Measurements from ENCODE around the gene BYSL.

BYSL gene, protein sequence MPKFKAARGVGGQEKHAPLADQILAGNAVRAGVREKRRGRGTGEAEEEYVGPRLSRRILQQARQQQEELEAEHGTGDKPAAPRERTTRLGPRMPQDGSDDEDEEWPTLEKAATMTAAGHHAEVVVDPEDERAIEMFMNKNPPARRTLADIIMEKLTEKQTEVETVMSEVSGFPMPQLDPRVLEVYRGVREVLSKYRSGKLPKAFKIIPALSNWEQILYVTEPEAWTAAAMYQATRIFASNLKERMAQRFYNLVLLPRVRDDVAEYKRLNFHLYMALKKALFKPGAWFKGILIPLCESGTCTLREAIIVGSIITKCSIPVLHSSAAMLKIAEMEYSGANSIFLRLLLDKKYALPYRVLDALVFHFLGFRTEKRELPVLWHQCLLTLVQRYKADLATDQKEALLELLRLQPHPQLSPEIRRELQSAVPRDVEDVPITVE

DNA sequence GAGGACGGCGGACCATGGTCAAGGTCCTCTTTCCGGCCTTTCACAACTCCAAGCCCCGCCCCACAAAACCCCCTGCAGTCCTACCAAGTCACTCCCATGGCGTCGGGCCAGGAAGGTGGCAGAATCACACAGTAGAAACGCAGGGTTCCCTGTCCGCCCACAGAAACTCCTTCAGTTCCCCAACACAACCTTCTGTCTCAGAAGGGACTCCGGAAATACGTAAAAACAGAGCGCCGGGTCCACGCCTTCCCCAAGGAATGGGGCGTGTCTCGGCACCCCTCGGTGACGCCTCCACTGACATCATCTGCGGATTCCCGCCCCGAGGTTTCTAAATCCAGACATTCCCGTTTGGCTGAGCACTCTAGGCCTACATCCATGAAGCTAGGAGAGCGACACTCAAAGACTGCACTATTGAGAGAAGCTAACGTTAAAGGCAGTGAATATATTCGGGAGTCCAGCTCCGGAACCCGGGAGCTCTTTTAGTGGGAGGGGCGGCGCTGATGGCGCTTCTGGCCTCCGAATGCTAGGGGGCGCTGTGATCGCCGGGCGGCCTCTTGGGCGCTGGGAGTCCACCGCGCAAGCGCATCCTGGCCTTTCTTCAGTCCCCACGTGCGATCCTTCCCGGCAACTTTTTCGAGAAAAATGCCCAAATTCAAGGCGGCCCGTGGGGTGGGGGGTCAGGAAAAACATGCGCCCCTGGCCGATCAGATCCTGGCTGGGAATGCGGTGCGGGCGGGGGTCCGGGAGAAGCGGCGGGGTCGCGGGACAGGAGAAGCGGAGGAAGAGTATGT is at the start of gene BYSL, which contains the start of gene MED20:
Gene BYSL (plus strand): TSS at position 579 of the 791 bp plus-strand sequence. CDS start 64 bp downstream, at position 643.
Gene MED20 (minus strand): TSS at position 219 of the 791 bp plus-strand sequence. CDS start 121 bp downstream, at position 98.
- DNase-seq (ENCODE audit: low spot score), result peak; percentile 96

DNA sequence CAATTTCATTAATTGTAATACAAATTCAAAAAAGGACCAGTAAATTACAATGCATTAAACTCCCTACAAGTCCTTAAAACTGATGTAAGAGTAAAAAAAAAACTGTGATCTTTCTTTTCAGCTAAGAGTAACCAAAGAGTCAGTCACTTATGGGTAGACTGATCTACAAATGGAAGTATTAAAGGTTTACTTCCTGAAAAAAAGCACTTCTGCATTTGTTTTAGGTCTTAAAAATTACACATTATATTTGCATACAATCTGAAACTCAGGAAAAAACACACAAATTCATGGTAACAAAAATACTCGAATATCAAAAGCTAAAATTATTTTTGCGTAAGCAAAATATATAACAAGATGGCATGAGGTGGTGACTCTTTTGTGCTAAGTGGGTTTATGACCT is 49.6 kb upstream of the BYSL start:
- no peak for DNase-seq (ENCODE audit: low spot score)

DNA sequence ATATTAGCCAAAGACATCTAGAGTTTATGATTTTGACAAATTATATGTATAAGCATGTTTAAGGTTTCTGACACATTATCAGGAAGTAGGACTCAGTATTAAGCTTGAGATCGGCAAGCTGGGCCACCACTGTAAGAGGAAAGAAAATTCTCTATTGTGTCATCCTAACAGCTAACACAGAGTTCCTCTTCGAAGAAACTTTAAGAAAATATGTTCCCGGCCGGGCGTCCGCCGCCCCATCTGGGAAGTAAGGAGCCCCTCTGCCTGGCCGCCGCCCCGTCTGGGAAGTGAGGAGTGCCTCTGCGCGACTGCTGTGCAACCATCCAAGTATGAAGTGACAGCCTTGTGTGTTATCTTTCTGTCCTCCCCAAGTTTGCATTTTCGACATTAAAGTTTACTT is 49.2 kb upstream of the BYSL start:
- DNase-seq (ENCODE audit: low spot score), result no peak

DNA sequence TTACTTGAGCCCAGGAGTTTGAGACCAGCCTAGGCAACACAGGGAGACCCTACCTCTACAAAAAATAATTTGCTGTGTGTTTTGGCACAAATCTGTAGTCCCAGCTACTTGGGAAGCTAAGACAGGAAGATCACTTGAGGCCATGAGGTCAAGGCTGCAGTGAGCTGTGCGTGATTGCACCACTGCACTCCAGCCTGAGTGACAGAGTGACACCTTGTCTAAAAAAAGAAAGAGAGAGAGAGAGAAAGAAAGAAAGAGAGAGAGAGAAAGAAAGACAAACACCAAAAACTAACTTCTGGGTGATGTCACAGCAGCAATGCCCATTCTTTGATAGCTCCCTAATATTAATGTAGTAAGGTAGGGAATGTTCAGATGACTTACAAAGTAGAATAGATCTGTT is 46.6 kb upstream of the BYSL start:
- no peak for DNase-seq (ENCODE audit: low spot score)

DNA sequence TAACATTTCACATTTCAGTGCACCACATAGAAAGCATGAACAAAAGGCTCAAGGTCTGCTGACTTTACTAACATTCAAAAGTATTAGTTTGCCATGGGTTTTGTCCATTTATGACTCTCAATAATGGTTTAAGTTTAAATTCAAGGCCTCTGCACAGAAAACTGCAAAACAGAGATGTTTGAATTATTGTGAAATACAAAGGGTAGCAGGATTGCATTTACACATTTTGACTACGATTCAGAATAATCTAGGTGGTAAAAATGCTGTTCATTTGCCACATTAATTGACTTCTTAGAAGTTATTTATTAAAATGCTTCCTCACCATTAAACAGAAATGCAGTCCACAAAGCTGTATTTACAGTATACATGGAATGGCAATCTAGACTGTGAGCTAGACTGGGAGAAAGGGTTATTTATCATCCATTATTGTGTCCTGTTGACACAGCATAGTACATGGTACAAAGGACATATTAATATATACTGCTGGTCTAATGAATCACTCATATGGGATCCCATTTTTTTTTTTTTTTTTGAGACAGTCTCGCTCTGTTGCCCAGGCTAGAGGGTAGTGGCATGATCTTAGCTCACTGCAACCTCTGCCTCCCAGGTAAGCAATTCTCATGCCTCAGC is 44.1 kb upstream of the BYSL start:
- DNase-seq (ENCODE audit: low spot score), result no peak

DNA sequence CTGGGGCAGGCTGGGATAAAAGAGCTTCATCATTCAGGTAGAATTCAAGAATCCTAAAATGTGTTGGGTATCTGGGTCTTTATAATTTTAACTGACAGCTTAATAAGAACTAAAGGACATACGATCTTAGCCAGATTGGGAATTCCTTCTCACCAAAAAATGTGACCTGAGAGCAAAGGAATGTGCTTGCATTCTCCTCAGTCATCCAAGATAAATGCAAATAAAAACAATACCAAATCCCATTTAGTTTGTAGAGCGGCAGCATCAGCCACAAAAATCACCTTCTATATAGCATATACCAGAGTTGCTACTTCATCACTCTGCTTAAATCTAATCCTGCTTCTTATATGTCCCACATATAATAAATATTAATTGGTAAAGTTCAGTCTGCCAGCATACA is 43.1 kb upstream of the BYSL start:
- no peak for DNase-seq (ENCODE audit: low spot score)

DNA sequence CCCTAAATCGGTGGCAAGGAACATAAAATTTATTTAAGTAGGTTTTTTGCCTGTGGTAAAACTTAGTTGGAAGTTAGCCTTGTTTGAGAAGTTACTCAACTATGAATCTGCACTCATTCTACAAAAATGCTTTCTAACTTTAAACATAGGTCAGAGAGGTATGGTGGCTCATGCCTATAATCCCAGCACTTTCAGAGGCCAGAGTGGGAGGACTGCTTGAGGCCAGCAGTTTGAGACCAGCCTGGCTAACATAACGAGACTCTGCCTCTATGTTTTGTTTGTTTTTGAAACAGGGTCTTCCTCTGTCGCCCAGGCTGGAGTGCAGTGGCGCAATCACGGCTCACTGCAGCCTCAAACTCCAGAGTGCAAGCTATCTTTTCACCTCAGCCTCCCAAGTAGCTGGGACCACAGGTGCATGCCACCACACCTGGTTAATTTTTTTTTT is 42.3 kb upstream of the BYSL start:
- DNase-seq (ENCODE audit: low spot score), result no peak

DNA sequence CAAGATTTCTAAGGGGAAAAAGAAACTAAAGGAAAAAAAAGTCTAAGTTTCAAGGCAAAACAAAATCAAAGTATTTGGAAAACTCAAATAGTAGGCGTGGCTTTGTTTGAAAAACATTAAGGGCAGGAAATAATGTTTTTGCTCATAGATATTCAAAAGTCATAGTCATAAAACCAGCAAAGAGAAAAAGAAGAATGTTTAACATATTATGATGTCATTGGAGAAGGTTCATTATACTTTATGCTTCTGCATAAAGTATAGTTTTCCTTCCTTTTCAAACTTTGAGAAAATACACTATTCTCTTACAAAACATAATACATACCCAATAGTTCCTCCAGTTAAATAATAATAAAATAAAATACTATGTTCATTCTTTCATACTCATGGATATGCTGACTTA is 39.8 kb upstream of the BYSL start:
- no peak for DNase-seq (ENCODE audit: low spot score)

DNA sequence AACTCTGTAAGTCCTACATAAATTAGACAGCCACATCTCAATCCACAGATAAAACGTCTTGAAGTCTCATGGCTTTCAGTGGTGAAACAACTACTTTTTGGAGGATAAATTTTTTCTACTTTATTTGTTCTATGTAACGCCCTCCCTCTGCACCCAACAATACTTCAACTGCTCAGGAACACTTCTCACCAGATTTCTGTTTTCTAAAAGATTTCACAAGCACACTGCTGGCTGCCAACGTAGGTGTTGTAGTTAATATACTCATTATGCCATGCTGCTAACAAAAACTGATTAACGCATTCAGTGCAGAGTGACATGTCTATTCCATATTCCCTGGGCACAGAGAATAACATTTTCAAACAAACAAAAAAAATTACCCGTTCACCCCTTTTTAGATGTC is 36.3 kb upstream of the BYSL start:
- DNase-seq (ENCODE audit: low spot score), result no peak

DNA sequence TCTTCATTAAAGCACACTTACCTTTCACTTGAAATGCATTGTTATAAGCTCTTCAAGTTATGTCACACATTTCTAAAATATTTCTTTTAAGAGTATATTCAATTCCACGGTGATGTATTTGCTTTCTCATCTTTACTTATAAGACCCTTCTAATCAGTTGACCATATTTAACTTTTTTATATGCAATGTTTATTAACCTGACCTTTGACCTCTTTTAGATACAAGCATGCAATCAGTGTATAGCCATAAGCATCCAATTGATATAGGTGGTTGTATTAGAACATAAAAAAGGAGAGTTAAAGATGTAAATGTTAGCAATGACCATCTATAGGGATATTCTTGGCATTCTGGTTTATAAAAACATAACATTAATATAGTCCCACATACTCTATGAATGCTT is 35.4 kb upstream of the BYSL start:
- DNase-seq (ENCODE audit: low spot score), result no peak

DNA sequence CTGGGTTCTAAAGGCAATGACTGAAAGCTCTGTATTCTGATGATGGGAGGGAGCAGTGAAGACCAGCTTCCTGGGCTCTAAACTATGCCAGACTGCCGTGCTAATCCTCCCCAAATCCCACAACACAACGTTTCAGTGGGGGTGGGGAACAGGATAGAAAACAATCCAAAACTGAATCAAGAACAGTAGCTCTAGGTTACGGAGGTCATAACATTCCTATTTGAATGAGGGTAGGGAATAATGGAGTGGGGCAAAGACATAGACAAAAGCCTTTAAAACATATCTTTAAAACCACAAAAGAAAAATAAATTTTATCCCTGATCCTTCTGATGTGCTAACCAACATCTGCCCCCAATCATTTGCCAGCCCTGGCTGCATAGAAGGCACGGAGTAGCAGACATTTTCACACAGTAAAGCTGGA is 34.0 kb upstream of the BYSL start:
- DNase-seq (ENCODE audit: low spot score), result no peak

DNA sequence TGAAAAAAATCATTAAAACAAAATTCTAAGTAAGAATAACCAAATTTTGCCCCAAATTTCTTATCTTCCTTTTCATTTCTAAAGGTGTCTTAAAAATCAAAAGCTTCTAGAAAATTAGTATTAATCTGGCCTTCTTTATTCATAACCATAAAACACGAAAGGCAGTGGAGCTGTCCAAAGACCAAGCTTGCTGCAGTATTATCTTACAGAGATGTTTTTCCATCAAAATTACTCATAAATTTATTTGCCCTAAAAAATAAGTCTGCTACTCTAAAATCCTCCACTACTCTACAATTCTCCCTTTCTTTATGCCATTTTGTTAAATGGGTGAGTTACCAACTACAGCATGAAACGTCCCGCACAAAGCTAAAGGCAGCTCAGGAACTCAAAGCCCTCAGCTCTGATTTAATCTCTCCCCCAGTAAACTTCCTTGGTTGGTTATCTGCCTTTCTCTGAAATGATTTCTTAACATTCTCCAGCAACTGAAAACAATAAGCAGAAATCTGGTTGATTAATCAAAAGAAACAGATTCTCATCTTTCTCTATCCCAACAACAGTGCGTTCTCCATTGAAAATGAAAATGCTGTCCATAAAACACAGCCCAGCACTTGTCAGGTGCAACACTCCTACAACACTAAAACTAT is 28.3 kb upstream of the BYSL start:
- no peak for DNase-seq (ENCODE audit: low spot score)

DNA sequence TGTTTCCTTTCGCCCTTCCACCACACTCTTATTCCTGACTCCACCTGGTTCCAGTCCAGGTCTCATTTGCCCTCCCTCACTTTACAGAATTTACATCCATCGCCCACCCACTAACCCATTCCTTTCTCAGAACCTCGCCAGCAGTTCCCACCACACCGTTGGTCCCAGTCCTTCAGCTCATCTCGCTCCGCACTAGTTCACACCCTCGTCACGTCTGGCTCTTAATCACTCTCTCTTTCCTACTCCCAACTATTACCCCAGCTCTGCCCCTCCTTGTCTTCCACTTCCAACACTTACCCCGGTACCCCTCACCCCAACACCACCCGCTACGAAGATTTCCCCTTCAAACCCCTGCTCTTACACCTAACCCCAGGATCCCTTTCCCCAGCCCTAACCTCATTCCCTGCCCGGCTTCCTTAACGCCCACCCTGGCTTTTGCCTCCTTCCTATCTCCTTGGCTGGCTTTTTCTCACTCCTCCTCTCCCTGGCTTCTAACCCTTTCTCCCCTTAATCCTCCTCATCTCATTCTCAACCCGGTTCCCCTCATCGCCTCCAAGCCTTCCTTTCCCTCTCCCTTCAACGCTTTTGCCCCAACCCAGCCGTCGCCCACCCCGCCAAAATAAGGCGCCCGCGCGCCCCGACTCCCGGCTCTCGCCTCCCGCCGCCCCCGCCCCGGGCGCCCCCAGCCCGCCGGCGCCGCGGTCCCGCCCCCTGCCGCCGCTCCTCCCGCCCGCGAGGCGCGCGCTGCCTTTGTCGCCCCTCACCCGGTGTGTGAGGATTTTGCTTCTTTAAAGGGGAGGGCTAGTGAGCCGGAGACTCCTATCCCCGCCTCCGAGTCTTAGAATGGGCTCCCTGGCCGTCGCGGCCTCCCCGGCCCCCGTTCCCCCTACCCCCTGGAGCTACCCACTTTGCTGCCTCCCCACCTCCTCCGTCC is 26.7 kb upstream of the BYSL start:
- DNase-seq (ENCODE audit: low spot score), result peak; percentile 10

DNA sequence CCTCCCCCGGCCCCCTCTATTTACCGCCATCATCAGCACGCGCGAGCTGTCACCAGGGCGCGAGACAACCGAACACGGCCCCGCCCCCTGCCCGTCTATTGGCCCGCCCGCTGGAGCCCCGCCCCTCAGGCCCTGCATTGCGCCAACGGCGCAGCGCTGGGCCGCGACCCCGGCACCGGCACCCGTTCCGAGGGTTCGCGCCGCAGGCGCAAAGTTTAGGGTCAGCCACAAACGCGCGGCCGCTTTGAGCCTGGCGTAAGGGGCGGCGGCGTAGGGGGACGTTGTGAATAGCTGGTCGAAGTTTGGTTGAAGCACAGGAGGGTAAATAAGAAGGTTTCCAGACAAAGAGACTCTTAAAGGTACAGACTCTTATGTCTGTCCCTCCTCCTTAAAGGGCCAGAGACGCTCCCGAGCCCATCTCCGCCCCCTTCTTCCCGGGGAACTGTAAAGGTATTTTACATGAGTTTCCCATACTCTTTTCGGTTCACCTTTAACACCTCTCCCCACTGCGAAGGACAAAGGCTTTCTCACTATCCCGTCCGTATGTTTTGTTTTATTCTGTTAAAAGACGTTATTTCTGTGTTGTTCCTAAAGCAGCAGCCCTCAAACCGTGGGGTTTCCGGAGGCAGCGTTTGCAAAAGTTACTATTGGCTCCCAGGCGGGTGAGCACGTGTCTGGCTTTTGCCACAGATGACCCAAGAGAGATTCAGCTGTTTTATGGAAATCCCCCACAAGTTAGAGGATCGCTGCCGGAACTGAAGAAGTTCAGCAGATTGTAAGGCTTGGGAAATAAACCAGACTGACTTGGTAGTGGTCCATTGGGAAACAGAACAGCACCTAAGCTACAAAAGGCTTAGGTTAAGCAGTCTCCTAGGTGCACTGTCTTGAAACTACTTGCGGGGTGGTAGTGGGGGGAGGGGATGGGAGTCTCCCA is 25.7 kb upstream of the BYSL start, which contains the start of gene USP49:
Gene USP49 (minus strand): TSS at position 76 of the 934 bp plus-strand sequence. CDS start 88,392 bp downstream, outside the sequence.
- DNase-seq (ENCODE audit: low spot score), result peak; percentile 94

DNA sequence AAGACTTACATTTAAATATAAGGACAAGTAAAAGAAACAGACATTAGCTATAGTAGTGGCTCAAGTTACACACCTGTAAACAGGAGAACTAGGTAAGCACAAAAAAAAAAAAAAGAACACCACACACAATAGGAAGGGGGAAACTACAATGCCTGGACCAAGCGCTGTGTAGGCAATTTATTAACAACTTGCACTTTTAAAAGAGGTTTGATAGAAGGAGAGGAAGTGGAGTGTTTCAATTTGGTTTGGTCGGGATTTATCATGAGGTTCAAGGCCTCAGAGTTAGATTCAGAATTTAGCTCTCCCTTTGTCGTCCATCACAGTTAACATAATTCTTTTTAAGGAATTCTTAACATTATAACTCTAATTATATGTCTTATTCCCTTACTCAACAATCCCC is 25.0 kb upstream of the BYSL start:
- DNase-seq (ENCODE audit: low spot score), result no peak

DNA sequence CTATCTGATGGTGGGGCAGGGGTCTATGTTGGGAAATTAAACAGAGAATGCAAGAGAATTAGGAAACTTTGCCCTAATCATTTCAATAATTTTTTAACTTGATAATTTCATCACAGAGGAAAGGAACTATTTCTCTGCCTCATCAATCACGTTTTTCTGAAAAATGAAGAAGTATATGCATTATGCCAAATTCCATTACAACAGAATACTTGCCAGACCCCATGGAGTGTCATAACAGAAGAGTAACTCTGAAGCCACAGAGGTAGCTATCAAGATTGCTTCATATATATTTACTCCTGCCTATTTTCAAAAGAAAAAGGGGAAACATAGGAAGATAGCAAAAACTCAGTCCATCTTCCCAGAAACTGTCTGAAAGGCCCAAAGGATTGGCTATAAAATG is 20.4 kb upstream of the BYSL start:
- DNase-seq (ENCODE audit: low spot score), result no peak

DNA sequence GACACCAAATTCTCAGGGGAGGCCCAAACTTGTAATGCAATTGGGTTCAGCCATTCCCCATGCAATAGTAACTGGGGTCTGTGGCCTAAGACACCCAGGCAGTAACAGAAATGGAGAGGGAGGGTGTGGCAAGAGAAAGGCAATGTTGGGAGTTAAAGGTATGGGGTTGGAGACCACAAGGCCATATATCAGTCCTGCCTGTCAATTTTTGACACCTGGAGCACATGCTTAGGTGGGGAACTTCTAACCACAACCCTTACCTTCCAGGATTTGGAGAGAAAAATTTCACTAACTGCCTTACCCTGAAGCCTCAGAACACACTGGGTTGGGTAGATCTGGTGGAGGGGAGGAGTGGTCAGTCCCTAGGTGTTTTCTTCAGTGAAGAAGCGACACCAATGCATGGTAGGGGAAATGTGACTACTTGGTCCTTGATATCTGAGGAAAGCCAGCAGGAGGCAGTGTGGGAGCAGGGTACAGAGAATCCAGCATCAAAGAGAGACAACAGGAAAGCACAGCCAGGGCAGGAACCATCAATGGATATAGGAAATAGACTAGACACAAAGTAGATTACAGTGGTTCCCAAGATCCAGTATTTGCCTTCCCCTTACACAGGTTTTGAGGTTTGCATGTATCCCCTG is 19.3 kb upstream of the BYSL start:
- peak; percentile 42 for DNase-seq (ENCODE audit: low spot score)

DNA sequence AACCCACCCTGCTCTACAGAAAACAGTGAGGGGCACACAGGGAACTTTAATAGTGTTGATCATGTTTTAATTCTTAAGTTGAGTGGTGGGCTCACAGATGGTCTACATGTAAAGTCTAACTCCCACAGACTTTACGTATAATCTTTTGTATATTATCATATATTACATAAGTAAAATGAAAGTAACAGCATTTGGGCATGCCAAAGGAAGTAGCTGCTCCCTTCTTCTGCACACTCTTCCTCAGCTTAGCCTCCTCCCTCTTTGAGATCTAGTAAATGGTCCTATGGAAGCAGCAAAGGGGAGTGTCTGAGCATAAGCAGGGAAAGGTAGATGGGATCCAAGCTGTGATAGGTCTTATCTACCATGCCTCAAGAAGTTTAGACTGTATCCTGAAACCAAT is 11.6 kb upstream of the BYSL start:
- DNase-seq (ENCODE audit: low spot score), result no peak

DNA sequence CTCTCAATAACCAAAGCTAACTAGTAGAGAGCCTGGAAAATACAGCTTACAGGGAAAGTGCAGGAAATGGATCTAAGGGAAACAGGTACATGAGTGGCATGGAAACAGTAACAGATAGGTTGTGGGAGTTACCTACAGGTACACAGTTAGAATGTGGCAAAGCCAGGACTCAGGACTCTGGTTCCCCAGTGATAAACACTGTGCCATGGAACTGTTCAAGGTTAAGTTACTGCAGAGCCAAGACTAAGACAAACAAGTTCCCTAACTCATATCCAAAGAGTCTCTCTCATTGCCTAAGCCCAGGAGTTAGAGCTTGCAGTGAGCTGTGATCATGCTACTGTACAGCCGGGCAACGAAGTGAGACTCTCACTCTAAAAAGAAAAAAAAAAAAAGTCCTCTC is 7.0 kb upstream of the BYSL start:
- no peak for DNase-seq (ENCODE audit: low spot score)

All from germinal center (tissue), 1 donor.